Karpas-422 (cell line): ENCODE results near the gene HARS1. TPM values are rescaled to one million over a fixed set of nuclear protein-coding genes. Genes with fewer than 3 reads are reported as not detected.
"Not testable (repeated sequence)": the region's sequence is repeated elsewhere in the genome, so short reads cannot be mapped to it uniquely, and the experiment has no call there.

Source experiments
- DNase-seq: peaks from one replicate; pipeline ENCODE4 v3.0.0-alpha.2; 2015
- H2AFZ ChIP-seq: fragments of 200-600 bp; sonication (generic); 2 replicates; pipeline ENCODE4 v1.6.1; 2014; ENCODE audit warnings: antibody characterized with exemption, low read length, mixed read lengths
- H3K27ac ChIP-seq: fragments of 200-600 bp; sonication (generic); 2 replicates; pipeline ENCODE4 v1.5.1; 2014; ENCODE audit warnings: mild to moderate bottlenecking, low read length, moderate library complexity
- H3K27me3 ChIP-seq: fragments of 200-600 bp; sonication (generic); 2 replicates; pipeline ENCODE4 v1.6.1; 2014; ENCODE audit warnings: low read length, mixed read lengths
- H3K36me3 ChIP-seq: fragments of 200-600 bp; sonication (generic); 2 replicates; pipeline ENCODE4 v1.6.1; 2014; ENCODE audit warnings: low read length, mixed read lengths; ENCODE audit not compliant: insufficient read depth
- H3K4me1 ChIP-seq: fragments of 200-600 bp; sonication (generic); 2 replicates; pipeline ENCODE4 v1.6.1; 2014; ENCODE audit warnings: mild to moderate bottlenecking, low read length, mixed read lengths
- H3K4me2 ChIP-seq: fragments of 200-600 bp; sonication (generic); 2 replicates; pipeline ENCODE4 v1.6.1; 2014; ENCODE audit warnings: low read length, low read depth, mild to moderate bottlenecking; ENCODE audit not compliant: poor library complexity, severe bottlenecking
- H3K4me3 ChIP-seq: fragments of 200-600 bp; sonication (generic); 2 replicates; pipeline ENCODE4 v1.5.1; 2014; ENCODE audit warnings: mild to moderate bottlenecking, antibody characterized with exemption, low read length, mixed read lengths
- H3K79me2 ChIP-seq: fragments of 200-600 bp; sonication (generic); 2 replicates; pipeline ENCODE4 v1.6.1; 2014; ENCODE audit warnings: mild to moderate bottlenecking, low read length, mixed read lengths
- H3K9ac ChIP-seq: fragments of 200-600 bp; sonication (generic); 2 replicates; pipeline ENCODE4 v1.6.0; 2014; ENCODE audit warnings: low read length
- H3K9me2 ChIP-seq: fragments of 200-600 bp; sonication (generic), shearing (Covaris generic); replicated peaks from 2 replicates; pipeline ENCODE4 v1.6.0; 2014; ENCODE audit warnings: mild to moderate bottlenecking, low read length, moderate library complexity; ENCODE audit not compliant: insufficient read depth
- H3K9me3 ChIP-seq: fragments of 300-700, 200-600 bp; sonication (generic); 2 replicates; pipeline ENCODE4 v1.6.1; 2014; ENCODE audit warnings: low read length, mixed read lengths
- H4K20me1 ChIP-seq: fragments of 200-600 bp; sonication (generic); 2 replicates; pipeline ENCODE4 v1.6.1; 2014; ENCODE audit warnings: mild to moderate bottlenecking, antibody characterized with exemption, low read length, low read depth; ENCODE audit not compliant: insufficient read depth
- total RNA-seq: library from RNA; depleted of rRNA; stranded (reverse); fragments of >200 nt; shearing (Covaris generic); gene quantifications from 2 replicates; pipeline ENCODE4 v1.2.3, GENCODE V29; 2014; ENCODE audit warnings: low replicate concordance

Gene HARS1
- total RNA-seq, 1 experiment from 2014 or later: 29.9 TPM

DNA sequence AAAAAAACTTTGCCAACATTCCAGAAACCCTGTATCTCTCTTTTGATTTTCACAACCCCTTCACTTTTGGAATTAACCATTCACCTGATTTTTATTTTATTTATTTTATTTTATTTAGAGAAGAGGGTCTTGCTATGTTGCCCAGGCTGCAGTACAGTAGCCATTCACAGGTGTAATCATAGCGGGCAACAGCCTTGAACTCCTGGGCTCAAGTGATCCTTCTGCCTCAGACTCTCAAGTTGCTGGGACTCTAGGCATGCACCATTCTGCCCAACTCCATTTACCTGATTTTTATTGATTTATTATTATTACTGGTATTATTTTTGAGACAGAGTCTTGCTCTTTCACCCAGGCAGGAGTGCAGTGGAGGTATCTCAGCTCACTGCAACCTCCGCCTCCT, 25.1 kb upstream of the HARS1 start:
- not testable (repeated sequence) for H2AFZ ChIP-seq, H3K27ac ChIP-seq, H3K27me3 ChIP-seq, H3K79me2 ChIP-seq, H3K4me1 ChIP-seq, DNase-seq, H3K4me3 ChIP-seq, H3K9me2 ChIP-seq, H3K9ac ChIP-seq, H3K4me2 ChIP-seq, H3K9me3 ChIP-seq, H4K20me1 ChIP-seq, H3K36me3 ChIP-seq

GRCh38 chr5:140713562-140714094, 22.5 kb upstream of the HARS1 start:
- no peak for DNase-seq
- Histone ChIP-seq H3K36me3 (no peaks in the 10 kb centered on the region), H4K20me1 (no peaks in the 10 kb centered on the region), H3K4me2 (no peak overlapping the region), H3K27me3 (no peaks in the 10 kb centered on the region), H3K9me2 (no peaks in the 10 kb centered on the region), H3K4me3 (no peak overlapping the region), H3K79me2 (no peaks in the 10 kb centered on the region), H2AFZ (no peak overlapping the region), H3K27ac (no peak overlapping the region), H3K9ac (no peak overlapping the region), H3K9me3 (no peaks in the 10 kb centered on the region), H3K4me1 (peaks cover 7% of the 10 kb centered on the region)

DNA sequence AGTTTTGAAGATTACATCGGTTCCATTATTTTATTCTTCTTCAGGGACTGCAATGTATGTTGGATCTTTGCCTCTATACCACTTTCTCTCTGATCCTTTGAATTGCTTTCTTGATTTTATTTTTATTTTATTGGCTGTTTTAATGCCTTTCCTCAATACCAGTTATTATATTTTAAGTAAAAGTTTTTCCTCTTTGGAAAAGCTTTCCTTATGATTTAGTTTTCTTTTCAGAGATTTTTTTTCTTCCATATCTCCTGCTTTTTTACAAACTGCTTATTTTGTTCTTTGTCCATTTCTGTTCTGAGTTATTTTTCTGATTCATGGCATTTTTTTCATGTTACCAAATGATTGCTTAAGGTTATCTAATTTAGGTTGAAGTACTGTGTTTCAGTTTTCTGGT, 20.6 kb upstream of the HARS1 start:
- Histone ChIP-seq H3K9ac (no peak overlapping the region), H3K27me3 (no peaks in the 10 kb centered on the region), H3K9me2 (no peaks in the 10 kb centered on the region), H3K9me3 (no peaks in the 10 kb centered on the region), H3K4me1 (peaks cover 7% of the 10 kb centered on the region), H3K4me2 (no peak overlapping the region), H3K79me2 (no peaks in the 10 kb centered on the region), H4K20me1 (no peaks in the 10 kb centered on the region), H3K27ac (no peak overlapping the region), H3K36me3 (no peaks in the 10 kb centered on the region), H2AFZ (no peak overlapping the region), H3K4me3 (no peak overlapping the region)
- DNase-seq: no peak

DNA sequence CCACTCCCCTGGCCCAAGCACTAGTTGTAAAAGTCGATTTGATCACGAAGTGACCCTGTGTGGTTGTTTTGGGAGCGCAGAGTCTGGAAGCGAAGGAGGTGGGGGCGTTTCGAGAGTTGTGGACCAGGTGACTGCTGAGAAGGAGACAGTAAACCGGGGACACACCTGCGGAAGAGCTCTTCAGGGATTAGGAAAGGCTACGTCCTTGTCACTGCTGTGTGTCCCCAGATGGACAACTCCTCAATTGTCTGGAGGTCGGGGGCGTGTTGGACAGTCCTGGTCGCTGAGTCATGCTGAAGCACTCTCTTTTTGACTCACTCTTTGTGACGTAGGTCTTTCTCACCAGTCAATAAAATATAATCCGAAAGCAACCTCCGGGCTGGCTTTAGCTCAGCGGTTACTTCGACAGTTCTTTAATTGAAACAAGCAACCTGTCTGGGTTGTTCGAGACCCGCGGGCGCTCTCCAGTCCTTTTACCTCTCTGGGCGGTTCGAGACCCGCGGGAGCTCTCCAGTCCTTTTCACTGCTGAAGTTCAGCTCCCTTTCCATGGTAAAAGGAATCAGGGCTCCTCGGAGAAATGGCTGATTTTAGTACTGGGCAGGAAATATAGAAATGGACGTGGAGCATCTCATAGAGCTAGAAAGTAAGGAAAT, 19.9 kb upstream of the HARS1 start:
- Histone ChIP-seq H3K9me2 (no peaks in the 10 kb centered on the region), H4K20me1 (no peaks in the 10 kb centered on the region), H3K4me2 (peak overlapping the region; percentile 56), H3K9me3 (no peaks in the 10 kb centered on the region), H3K4me1 (peaks cover 7% of the 10 kb centered on the region), H3K79me2 (no peaks in the 10 kb centered on the region), H3K27ac (no peak overlapping the region), H3K4me3 (peak overlapping the region; percentile 41; the same call in 1 of the 2 replicates), H3K27me3 (no peaks in the 10 kb centered on the region), H3K9ac (0 out of 2 replicates have a peak overlapping the region, but pooled peaks have one; percentile 15), H2AFZ (peak overlapping the region; percentile 56; the same call in 1 of the 2 replicates), H3K36me3 (peaks cover 6% of the 10 kb centered on the region)
- peak; percentile 58 for DNase-seq

DNA sequence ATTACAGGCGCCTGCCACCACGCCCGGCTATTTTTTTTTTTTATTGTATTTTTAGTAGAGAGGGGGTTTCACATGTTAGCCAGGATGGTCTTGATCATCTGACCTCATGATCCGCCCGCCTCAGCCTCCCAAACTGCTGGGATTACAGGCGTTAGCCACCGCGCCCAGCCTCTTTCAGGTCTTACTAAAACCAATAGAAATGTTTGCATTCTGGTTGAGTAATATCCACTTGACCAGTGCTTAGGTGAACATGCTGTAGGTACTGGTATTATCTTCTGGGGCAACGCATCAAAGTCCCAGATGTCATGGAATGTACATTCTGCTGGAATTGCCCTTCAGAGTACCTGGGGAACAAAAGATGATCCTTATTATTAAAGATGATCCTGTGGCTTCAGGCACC, 17.6 kb upstream of the HARS1 start:
- H3K36me3 ChIP-seq: peaks cover 16% of the 10 kb centered on the region
- not testable (repeated sequence) for H3K9me3 ChIP-seq, H3K4me2 ChIP-seq, H3K4me3 ChIP-seq, H2AFZ ChIP-seq, H3K4me1 ChIP-seq, DNase-seq, H4K20me1 ChIP-seq, H3K9ac ChIP-seq, H3K79me2 ChIP-seq, H3K27me3 ChIP-seq, H3K27ac ChIP-seq, H3K9me2 ChIP-seq

DNA sequence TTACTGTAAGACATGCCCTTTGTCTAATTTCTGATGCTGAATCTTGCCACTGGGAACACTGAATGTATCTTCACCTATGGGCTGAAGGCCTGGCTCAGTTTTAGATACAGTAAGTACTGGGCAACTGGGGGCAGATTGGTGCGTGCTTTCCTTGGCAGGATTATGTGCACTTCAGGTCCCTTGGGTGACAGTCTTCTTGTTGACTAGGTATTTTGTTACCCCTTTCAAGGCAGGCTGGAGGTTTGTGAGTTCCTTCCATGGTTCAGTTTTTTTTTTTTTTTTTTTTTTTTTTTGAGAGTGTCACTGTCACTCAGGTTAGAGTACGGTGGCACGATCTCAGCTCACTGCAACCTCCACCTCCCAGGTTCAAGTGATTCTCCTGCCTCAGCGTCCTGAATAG, 16.6 kb upstream of the HARS1 start:
- no peak overlapping the region for H2AFZ ChIP-seq

DNA sequence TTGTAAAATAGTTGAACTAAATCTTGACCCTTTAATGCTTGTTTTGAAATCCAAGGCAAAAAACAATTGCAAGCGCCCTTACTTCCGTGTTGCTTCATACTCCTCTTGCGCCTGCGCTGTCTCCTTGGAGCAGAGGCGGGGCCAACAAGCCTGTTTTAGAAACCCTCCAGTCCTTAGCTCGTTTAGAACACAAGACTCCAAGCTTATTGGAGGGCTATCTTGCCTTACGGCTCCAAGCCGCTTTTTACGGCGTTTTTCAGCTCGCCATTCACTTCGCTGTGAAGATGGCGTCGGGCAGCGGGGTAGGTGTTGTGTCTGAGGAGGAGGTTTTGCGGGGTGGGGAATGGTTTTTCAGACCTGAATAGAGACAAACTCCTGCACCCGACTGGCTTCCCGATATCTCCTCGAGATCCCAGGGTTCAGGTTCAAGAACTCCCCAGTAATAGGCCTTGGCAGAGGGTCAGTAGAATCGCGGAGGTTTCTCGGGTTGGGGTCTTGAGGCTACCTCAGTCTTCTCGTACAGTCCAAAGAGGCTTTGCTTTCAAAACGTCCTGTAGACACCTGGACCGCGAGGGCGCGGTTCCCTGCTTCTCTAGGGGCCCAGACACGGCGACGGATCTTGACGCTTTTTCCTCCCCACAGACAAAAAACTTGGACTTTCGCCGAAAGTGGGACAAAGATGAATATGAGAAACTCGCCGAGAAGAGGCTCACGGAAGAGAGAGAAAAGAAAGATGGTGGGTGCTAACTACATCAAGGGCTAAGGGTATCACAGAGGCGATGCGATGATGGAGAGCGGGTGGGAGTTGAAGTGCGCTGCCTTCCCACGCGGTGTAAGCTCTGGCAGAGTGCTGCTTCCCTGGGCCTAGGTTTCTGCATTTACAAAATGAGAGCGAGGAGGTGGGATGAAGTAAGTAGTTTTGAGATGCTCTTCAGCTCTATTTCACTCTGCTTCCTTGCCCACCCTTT, 9.3 kb upstream of the HARS1 start, which contains the start of gene ZMAT2:
Gene ZMAT2 (plus strand): TSS at position 271 of the 968 bp plus-strand sequence. CDS start 14 bp downstream, at position 285.
- no peaks in the 10 kb centered on the region for H3K9me2 ChIP-seq
- DNase-seq: peak; percentile 95
- H3K9ac ChIP-seq: peak within 1 kb of the TSS; percentile 62
- H2AFZ ChIP-seq: no peak within 1 kb of the TSS
- H3K9me3 ChIP-seq: no peaks in the 10 kb centered on the region
- no peaks in the 10 kb centered on the region for H3K27me3 ChIP-seq
- H3K27ac ChIP-seq: no peak within 1 kb of the TSS
- H3K4me2 ChIP-seq: peak within 1 kb of the TSS; percentile 63
- H3K79me2 ChIP-seq: peaks cover 15% of the 10 kb centered on the region
- H3K4me1 ChIP-seq: peaks cover 7% of the 10 kb centered on the region
- no peaks in the 10 kb centered on the region for H4K20me1 ChIP-seq
- H3K4me3 ChIP-seq: peak within 1 kb of the TSS; percentile 75
- peaks cover 68% of the 10 kb centered on the region for H3K36me3 ChIP-seq

More for the DNA sequence above, 16.6 kb upstream of the HARS1 start:
- Histone ChIP-seq H3K4me1 (peaks cover 7% of the 10 kb centered on the region), H3K4me2 (no peak overlapping the region), H4K20me1 (no peaks in the 10 kb centered on the region), H3K36me3 (peaks cover 22% of the 10 kb centered on the region), H3K27ac (no peak overlapping the region), H3K9me3 (no peaks in the 10 kb centered on the region), H3K9ac (no peak overlapping the region), H3K79me2 (no peaks in the 10 kb centered on the region), H3K4me3 (no peak overlapping the region), H3K27me3 (no peaks in the 10 kb centered on the region), H3K9me2 (no peaks in the 10 kb centered on the region)
- no peak for DNase-seq

GRCh38 chr5:140696891-140697492, 5.8 kb upstream of the HARS1 start:
- Histone ChIP-seq H3K4me1 (peaks cover 16% of the 10 kb centered on the region), H3K9ac (no peak overlapping the region), H3K4me3 (no peak overlapping the region), H4K20me1 (no peaks in the 10 kb centered on the region), H3K9me2 (no peaks in the 10 kb centered on the region), H3K27ac (no peak overlapping the region), H3K36me3 (peaks cover 58% of the 10 kb centered on the region), H3K27me3 (no peaks in the 10 kb centered on the region), H3K4me2 (no peak overlapping the region), H3K9me3 (no peaks in the 10 kb centered on the region), H3K79me2 (peaks cover 40% of the 10 kb centered on the region), H2AFZ (no peak overlapping the region)
- DNase-seq: no peak
